Measurements from ENCODE around the gene NTRK2.

NTRK2 gene

GRCh38 chr9:84781458-84781857 lies 111.9 kb downstream of the NTRK2 start:
- DNase-seq (ENCODE audit: low read depth), result no peak

- DNase-seq (ENCODE audit: low read depth), result peak; percentile 5
These were observed 112.7 kb downstream of the NTRK2 start for GRCh38 chr9:84781931-84782866.

- DNase-seq (ENCODE audit: low read depth), result no peak
These were observed 116.4 kb downstream of the NTRK2 start for GRCh38 chr9:84785792-84786547.

GRCh38 chr9:84788803-84789462 lies 119.4 kb downstream of the NTRK2 start:
- no peak for DNase-seq (ENCODE audit: low read depth)

- no peak for DNase-seq (ENCODE audit: low read depth)
These were observed 119.9 kb downstream of the NTRK2 start for GRCh38 chr9:84789463-84789830.

GRCh38 chr9:84791643-84792042 lies 122.1 kb downstream of the NTRK2 start:
- DNase-seq (ENCODE audit: low read depth), result no peak

GRCh38 chr9:84793251-84793650 lies 123.7 kb downstream of the NTRK2 start:
- DNase-seq (ENCODE audit: low read depth), result no peak

GRCh38 chr9:84794981-84795637 lies 125.6 kb downstream of the NTRK2 start:
- DNase-seq (ENCODE audit: low read depth), result no peak

GRCh38 chr9:84796404-84796803 lies 126.9 kb downstream of the NTRK2 start:
- no peak for DNase-seq (ENCODE audit: low read depth)

- no peak for DNase-seq (ENCODE audit: low read depth)
These were observed 129.7 kb downstream of the NTRK2 start for GRCh38 chr9:84799251-84799650.

- DNase-seq (ENCODE audit: low read depth), result no peak
These were observed 135.6 kb downstream of the NTRK2 start for GRCh38 chr9:84804951-84805694.

GRCh38 chr9:84807431-84807830 lies 137.9 kb downstream of the NTRK2 start:
- no peak for DNase-seq (ENCODE audit: low read depth)

GRCh38 chr9:84807870-84808390 lies 138.4 kb downstream of the NTRK2 start:
- no peak for DNase-seq (ENCODE audit: low read depth)

GRCh38 chr9:84808416-84808815 lies 138.9 kb downstream of the NTRK2 start:
- DNase-seq (ENCODE audit: low read depth), result no peak

- DNase-seq (ENCODE audit: low read depth), result no peak
These were observed 141.7 kb downstream of the NTRK2 start for GRCh38 chr9:84811072-84811750.

GRCh38 chr9:84811751-84812074 lies 142.2 kb downstream of the NTRK2 start:
- no peak for DNase-seq (ENCODE audit: low read depth)

- DNase-seq (ENCODE audit: low read depth), result no peak
These were observed 142.8 kb downstream of the NTRK2 start for GRCh38 chr9:84812355-84812754.

- DNase-seq (ENCODE audit: low read depth), result no peak
These were observed 143.3 kb downstream of the NTRK2 start for GRCh38 chr9:84812847-84813246.

GRCh38 chr9:84815554-84815953 lies 146.0 kb downstream of the NTRK2 start:
- no peak for DNase-seq (ENCODE audit: low read depth)

GRCh38 chr9:84817038-84817437 lies 147.5 kb downstream of the NTRK2 start:
- DNase-seq (ENCODE audit: low read depth), result no peak

GRCh38 chr9:84818791-84819190 lies 149.3 kb downstream of the NTRK2 start:
- no peak for DNase-seq (ENCODE audit: low read depth)
